ENCODE measurements around the gene EHD1. TPM values are rescaled to one million over a fixed set of nuclear protein-coding genes. Genes with fewer than 3 reads are reported as not detected.

EHD1 gene
- polyA plus RNA-seq, 3 donors = 30.3 to 212 (median 48.4) TPM

DNA sequence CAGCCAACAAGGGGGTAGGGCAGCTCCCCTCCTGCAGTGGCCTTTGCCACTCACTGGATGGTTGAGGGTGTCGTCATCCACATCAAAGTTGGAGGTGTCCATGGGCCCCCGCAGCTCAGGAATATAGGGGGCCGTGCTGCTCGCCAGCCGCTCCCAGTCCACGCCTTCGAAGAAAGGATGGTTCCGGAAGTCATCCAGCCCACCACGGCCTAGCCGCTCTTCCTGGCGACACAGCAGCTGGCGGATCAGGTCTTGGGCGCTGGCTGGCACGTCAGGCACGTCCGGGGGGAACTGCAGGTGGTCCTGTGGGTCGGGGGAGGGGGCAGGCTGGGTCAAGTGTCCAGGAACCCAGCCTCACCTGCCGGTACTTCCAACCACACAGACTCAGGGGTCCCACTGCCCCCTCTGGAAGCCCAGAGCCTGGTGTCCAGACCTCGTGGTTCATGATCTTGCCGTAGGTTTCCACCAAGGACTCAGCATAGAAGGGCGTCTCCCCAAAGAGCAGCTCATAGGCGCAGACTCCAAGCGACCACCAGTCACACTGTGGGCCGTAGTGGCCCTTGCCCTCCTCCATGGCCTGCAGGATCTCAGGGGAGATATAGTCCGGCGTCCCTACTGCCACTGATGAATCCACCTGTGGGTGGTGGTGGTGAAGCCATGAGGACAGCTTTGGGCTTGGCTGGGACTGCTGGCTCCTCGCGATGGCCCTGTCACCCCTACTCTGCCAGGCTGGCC, 39.7 kb downstream of the EHD1 start:
- H3K4me3 Mint-ChIP-seq = no peak overlapping the region
- H3K27me3 Mint-ChIP-seq (ENCODE audit: low read depth in 3 of 3) = peaks cover 6 to 8% (median 7%) of the 10 kb centered on the region in 3 donors
- no peaks in the 10 kb centered on the region for H3K36me3 ChIP-seq (replicated peaks in 1 of 2; ENCODE audit: control insufficient read depth in 1 of 2, insufficient read depth in 2 of 2, low read length in 2 of 2)
- 97% methylated on average over 24 of the region's 28 CpGs for WGBS (ENCODE audit: insufficient coverage)
- no peaks in the 10 kb centered on the region for H3K36me3 Mint-ChIP-seq
- no peak overlapping the region for H3K27ac ChIP-seq (ENCODE audit: low read depth in 1 of 2, low read length in 2 of 2)
- DNase-seq = no peak
- no peaks in the 10 kb centered on the region for H3K9me3 Mint-ChIP-seq
- no peak overlapping the region for H2AFZ ChIP-seq (ENCODE audit: insufficient read depth, low read depth, low read length, poor library complexity, severe bottlenecking)
- no peak overlapping the region for H3K4me2 ChIP-seq (replicated peaks; ENCODE audit: extremely low read depth, low read length, poor library complexity, severe bottlenecking)
- H3K9me3 ChIP-seq (replicated peaks in 1 of 2; ENCODE audit: control insufficient read depth in 1 of 2, insufficient read depth in 1 of 2, low read length in 2 of 2) = no peaks in the 10 kb centered on the region
- peaks cover 0 to under 1% of the 10 kb centered on the region in 2 donors for H3K4me1 ChIP-seq (ENCODE audit: control insufficient read depth in 1 of 2, insufficient read depth in 2 of 2, low read length in 2 of 2)
- no peaks in the 10 kb centered on the region for H3K79me2 ChIP-seq (ENCODE audit: insufficient read depth, low read length)
- H3K4me1 Mint-ChIP-seq = peaks cover 2% of the 10 kb centered on the region
- H3K27ac Mint-ChIP-seq = no peak overlapping the region
- no peak overlapping the region for H3K4me3 ChIP-seq (replicated peaks in 1 of 3; ENCODE audit: low read depth in 2 of 3, low read length in 3 of 3)
- no peak overlapping the region for H3K9ac ChIP-seq (ENCODE audit: insufficient read depth, low read length, poor library complexity, severe bottlenecking)
- H3K27me3 ChIP-seq (ENCODE audit: control insufficient read depth in 2 of 2, insufficient read depth in 2 of 2, low read length in 2 of 2) = peaks cover 0 to under 1% of the 10 kb centered on the region in 2 donors
- H4K20me1 ChIP-seq (ENCODE audit: insufficient read depth, low read length) = no peaks in the 10 kb centered on the region
- intact Hi-C loops (cut with micrococcal nuclease) = no loop called here
- TF ChIP-seq, protein P1, sequence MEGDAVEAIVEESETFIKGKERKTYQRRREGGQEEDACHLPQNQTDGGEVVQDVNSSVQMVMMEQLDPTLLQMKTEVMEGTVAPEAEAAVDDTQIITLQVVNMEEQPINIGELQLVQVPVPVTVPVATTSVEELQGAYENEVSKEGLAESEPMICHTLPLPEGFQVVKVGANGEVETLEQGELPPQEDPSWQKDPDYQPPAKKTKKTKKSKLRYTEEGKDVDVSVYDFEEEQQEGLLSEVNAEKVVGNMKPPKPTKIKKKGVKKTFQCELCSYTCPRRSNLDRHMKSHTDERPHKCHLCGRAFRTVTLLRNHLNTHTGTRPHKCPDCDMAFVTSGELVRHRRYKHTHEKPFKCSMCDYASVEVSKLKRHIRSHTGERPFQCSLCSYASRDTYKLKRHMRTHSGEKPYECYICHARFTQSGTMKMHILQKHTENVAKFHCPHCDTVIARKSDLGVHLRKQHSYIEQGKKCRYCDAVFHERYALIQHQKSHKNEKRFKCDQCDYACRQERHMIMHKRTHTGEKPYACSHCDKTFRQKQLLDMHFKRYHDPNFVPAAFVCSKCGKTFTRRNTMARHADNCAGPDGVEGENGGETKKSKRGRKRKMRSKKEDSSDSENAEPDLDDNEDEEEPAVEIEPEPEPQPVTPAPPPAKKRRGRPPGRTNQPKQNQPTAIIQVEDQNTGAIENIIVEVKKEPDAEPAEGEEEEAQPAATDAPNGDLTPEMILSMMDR (IDR thresholded peaks at IDR 0.05) = no peak

DNA sequence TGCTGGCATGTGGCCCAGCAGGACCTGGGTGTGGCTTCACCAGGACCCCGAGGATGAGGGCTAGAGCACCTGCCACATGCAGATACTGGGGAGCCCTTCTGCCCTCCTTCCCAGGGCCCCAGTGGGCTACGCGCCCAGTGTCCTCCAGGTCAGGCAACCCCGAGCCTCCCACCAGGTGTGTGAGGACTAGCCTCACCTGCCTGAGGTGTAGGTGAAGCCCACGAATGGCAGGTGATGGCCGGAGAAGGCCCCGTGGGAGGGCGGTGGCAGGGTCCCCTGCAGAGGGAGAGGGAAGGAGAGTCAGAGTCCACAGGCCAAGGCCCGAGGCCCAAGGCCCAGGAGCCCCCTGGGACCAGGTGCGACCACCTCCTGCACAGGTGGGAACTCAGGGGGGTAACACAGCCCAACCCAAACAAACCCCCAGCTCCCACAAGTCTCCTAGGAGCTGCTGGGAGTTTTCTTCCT, 40.5 kb downstream of the EHD1 start:
- H3K27ac ChIP-seq (ENCODE audit: low read depth in 1 of 2, low read length in 2 of 2) = no peak overlapping the region
- Mint-ChIP-seq H3K4me3 (no peak overlapping the region), H3K9me3 (no peaks in the 10 kb centered on the region), H3K4me1 (no peaks in the 10 kb centered on the region), H3K27ac (no peak overlapping the region), H3K36me3 (no peaks in the 10 kb centered on the region), H3K27me3 (ENCODE audit: low read depth in 3 of 3) (peaks cover 0 to 4% (median 3%) of the 10 kb centered on the region in 3 donors)
- intact Hi-C loops (cut with micrococcal nuclease) = no loop called here
- no peaks in the 10 kb centered on the region for H4K20me1 ChIP-seq (ENCODE audit: insufficient read depth, low read length)
- no peak overlapping the region for H2AFZ ChIP-seq (ENCODE audit: insufficient read depth, low read depth, low read length, poor library complexity, severe bottlenecking)
- H3K9ac ChIP-seq (ENCODE audit: insufficient read depth, low read length, poor library complexity, severe bottlenecking) = no peak overlapping the region
- no peaks in the 10 kb centered on the region for H3K4me1 ChIP-seq (ENCODE audit: control insufficient read depth in 1 of 2, insufficient read depth in 2 of 2, low read length in 2 of 2)
- no peaks in the 10 kb centered on the region for H3K36me3 ChIP-seq (replicated peaks in 1 of 2; ENCODE audit: control insufficient read depth in 1 of 2, insufficient read depth in 2 of 2, low read length in 2 of 2)
- no peak overlapping the region for H3K4me2 ChIP-seq (replicated peaks; ENCODE audit: extremely low read depth, low read length, poor library complexity, severe bottlenecking)
- 96% methylated on average over 4 of the region's 10 CpGs for WGBS (ENCODE audit: insufficient coverage)
- H3K79me2 ChIP-seq (ENCODE audit: insufficient read depth, low read length) = no peaks in the 10 kb centered on the region
- no peak for DNase-seq
- H3K27me3 ChIP-seq (ENCODE audit: control insufficient read depth in 2 of 2, insufficient read depth in 2 of 2, low read length in 2 of 2) = no peaks in the 10 kb centered on the region
- TF ChIP-seq, protein P1 (IDR thresholded peaks at IDR 0.05) = no peak
- H3K4me3 ChIP-seq (replicated peaks in 1 of 3; ENCODE audit: low read depth in 2 of 3, low read length in 3 of 3) = no peak overlapping the region
- H3K9me3 ChIP-seq (replicated peaks in 1 of 2; ENCODE audit: control insufficient read depth in 1 of 2, insufficient read depth in 1 of 2, low read length in 2 of 2) = no peaks in the 10 kb centered on the region

Measured in CD14-positive monocyte (primary cell).